HT1080 (cell line): ENCODE results near the gene PSG2. TPM values are rescaled to one million over a fixed set of nuclear protein-coding genes. Genes with fewer than 3 reads are reported as not detected.
"Not testable (repeated sequence)": the region's sequence is repeated elsewhere in the genome, so short reads cannot be mapped to it uniquely, and the experiment has no call there.

Experiments
- DNase-seq: peaks from one replicate; pipeline ENCODE4 v3.0.0-alpha.2; 2015; ENCODE audit warnings: low read depth
- polyA plus RNA-seq, 2 experiments: library from polyadenylated mRNA; depleted of rRNA; stranded (reverse); fragments of >200 nt; gene quantifications; 2 replicates each; pipeline ENCODE4 v1.2.3, GENCODE V29; 2015
- total RNA-seq: library from RNA; depleted of rRNA; stranded (reverse); fragments of >200 nt; shearing (Covaris generic); gene quantifications from 2 replicates; pipeline ENCODE4 v1.2.3, GENCODE V29; 2014; rRNA removed

PSG2 gene
- total RNA-seq: not detected in 2 replicates
- polyA plus RNA-seq (2015; cell fraction: cytosol; rRNA removed): not detected in 2 replicates
- 0.08 TPM in 1 of 2 replicates, not detected in the other for polyA plus RNA-seq (2015; cell fraction: nucleus; rRNA removed)

DNA sequence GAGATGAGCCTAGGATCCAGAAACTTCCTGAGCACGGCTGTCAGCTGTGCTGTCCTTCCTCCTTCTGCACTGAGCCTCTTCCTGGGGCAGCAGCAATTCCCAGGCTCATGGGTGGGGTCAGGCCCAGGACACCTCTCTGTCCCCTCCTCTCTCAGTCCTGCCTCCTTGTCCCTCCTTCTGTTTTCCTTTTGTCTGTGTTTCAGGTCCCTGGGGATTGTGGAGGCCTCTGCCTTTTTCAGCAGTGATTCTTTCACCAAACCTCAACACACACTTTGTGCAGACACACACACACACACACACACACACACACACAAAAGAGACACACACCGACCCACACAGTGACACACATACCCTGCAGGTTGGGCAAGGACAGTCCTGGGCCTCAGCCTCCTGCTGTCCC, at the start of gene PSG2:
TSS of gene PSG2 (minus strand) at position 101 of the 400 bp plus-strand sequence. CDS start 132 bp downstream, outside the sequence.
- not testable (repeated sequence) for DNase-seq

DNA sequence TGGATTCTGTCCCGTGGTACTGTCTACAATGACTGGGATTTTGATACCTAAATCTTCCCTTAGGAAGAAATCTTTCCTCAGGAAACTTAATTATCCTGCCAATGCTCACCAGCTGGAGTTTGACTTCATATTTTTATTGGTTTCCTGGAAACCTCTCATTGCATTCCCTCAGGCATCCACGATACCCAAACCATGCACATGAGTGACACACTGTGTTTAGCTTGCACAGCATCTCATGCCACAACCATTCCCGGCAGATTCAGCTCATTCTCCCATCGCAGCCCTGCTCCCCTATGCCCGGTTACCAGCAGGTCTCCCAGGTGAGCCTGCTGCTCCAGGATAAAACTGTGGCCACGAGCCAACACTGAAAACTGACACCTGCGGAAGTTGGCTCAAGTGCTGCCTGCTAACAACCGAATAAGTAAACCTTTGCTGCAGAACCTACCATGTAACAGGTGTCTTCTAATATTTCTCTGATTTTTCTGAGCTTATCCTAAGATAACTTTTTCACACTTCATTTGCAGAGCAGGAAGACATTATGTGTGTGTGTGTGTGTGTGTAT, 48.9 kb upstream of the PSG2 start:
- not testable (repeated sequence) for DNase-seq

DNA sequence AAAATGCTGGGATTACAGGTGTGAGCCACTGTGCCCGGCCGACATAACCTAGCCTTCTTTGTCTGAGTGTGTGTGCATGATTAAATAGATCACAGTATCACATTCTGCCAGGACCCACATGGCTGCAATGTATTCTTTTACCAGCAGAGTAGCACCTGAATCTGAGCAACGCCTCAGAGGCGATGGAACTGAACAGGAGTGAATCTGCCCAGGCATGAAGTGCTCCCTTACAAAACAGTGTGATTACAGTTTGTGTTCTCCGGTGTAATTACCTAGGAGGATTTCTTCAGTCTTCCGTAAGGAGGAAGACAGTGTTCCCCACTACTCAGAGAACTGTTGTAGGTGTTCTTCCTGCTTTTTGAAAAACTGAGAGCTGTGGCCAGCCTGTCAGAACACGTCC, 46.7 kb upstream of the PSG2 start:
- not testable (repeated sequence) for DNase-seq

DNA sequence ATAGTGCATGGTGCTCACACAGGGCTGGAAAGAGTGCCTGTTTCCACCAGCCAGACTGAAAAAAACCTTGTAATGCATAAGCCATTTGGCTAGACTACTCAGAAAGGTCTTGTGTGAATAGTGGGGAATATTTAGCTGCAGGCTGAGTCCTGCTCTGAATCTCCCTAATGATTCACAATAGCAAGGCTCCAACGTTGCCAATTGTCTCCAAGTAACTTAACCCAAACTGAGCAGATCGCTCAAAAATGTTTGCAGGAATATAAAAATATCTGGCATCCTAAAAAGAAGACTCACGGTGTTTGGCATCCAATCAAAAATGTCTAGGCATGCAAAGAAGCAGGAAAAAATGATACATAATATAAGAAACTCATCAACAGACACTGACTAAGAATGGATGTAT, 44.8 kb upstream of the PSG2 start:
- peak; percentile 74 for DNase-seq

DNA sequence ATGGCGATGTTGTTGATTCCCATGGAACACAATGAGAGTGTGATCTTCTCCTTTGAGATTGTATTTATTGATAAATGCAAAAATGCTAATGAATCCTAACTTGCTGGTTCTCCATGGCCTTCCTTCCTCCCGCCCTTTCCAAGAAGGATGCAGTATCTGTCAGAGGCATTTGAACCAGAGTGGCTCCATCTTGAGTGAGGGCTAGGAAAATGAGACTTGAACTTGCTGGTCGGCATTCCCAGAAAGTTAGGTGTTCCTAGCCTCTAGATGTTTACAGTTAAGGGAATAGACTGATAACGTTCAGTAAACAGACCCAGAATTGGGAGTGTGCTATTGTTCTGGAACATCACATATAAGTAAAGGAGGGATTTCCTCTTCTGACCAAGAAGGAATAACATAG, 44.2 kb upstream of the PSG2 start:
- DNase-seq: no peak

DNA sequence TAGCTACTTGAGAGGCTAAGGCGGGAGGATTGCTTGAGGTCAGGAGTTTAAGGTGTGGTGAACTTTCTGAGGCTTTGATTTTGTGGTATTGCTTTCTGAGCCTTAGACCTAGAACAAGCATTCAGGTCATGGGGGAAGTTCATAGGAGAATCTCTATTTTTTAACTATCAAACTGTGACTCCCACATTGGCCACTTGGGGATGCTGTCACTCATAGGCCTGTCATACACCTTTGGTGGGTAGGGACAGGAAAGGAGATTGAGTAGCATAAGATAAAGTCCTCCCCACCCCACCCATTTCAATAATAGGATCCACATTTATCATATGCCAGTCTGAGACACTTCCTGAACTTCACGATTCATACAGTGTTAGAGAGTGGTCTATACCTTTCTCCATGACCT, 41.9 kb upstream of the PSG2 start:
- DNase-seq: no peak

DNA sequence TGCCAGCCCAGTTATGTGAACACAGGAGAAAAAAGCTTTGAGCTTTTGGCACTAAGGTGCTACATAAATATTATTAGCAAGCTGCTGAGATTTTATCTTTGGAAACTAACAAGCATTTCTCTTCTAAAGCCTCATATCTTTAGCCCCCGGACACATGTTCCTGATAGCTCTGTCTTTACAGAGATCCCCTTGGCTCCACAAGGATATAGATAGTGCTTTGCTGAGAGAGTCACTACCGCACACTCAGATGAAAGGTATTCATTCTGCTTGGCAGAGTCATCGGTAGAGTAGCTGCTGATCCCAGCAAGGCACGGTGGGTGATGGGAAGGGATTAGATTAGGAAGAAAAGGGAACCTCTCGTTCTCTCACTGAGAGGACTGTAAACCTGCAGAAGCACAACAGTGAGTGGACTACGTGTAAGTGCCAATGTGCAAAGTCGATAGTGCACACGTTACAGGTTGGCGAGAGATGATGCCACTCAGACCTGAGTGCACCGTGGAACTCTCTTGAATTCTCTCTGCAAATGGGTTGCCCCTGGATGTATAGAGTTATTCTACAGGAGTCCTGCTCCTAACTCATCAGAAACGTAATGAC, 38.0 kb upstream of the PSG2 start:
- peak; percentile 91 for DNase-seq

DNA sequence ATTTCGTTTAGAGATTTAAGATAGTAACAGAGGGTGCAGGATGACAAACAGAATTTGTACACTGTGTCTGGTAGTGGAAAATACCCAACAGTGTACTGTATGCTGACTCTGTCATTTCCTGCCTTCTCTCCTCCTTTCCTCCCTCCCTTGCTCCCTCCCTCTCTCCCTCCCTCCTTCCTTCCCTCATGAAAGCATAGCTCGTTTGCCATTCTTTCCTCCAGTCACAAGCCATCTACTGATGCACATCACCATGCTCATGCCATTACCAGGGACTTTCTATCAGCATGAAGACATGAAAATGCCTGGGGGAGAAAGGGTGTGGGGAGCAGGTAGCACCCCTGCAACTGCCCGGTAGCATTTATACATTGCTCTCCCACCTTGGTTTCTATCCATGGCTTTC, 37.0 kb upstream of the PSG2 start:
- peak; percentile 63 for DNase-seq

DNA sequence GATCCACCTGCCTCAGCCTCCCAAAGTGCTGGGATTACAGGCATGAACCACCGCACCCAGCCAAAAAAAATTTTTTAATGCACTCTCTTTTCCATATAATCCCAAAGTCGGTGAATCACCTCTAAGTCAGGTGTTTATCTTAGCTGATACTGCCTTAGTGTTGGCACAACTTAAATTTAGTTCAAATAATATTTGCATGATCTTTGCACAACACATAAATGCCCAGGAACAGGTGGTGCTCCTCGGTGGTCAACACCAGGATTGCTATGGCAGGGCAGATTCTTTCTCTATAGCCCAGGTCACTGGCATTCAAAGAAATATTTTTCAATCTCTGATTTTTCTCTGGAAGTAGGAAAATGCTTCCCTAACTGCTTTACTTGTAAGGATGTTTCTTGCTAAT, 33.9 kb upstream of the PSG2 start:
- DNase-seq: not testable (repeated sequence)

DNA sequence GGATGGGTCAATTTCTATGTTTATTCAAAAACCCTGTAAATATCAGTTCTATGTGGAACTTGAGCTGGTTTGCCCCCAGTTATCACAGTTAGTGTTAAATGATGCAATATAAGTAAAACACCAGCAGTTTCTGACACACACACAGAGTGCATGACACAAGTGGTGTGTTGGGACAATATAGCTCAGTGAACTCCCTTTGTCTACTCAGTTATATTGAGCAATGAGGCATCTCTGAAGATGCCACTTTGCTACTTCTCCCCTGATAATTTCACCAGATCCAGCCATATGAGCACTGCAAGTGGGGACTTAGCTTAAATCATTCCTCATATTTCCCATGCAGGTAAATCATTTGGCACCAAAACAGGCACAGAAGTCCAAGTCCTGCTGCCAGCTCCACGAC, 33.0 kb upstream of the PSG2 start:
- not testable (repeated sequence) for DNase-seq

DNA sequence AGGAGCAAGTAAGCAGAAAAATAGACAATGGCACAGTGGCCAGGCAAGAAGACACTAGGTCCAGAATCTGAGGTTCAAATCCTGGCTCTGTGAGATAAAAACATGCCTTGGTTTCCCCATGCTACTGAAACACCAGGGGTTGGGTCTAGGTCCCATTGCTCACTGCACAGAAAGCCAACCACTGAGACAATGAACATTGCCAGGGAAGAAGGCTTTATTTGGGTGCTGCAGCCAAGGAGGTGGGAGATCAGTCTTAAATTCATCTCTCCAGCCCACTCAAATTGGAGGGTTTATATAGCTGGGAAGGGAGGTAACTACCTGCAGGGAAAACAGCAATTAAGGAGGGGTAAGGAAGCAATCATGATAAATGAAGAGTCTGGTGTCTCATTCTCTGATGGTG, 32.6 kb upstream of the PSG2 start:
- DNase-seq: not testable (repeated sequence)

DNA sequence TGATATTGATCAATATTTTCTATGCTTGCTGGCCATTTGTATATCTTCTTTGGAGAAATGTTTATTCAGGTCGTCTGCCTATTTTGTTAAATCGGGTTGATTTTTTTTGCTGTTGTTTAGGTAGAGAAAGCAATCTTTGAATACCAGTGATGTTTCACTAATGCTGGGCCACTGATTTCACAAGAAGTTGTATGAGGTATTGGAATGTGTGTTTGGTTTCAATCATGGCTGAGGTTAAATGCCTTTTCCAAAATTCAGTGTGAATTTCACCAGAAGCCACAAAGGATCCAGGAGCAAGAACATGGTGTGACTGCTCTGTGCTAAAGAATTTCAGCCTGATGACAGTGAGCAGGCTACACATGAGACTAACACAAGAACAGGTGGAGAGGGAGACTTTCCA, 32.1 kb upstream of the PSG2 start:
- not testable (repeated sequence) for DNase-seq

DNA sequence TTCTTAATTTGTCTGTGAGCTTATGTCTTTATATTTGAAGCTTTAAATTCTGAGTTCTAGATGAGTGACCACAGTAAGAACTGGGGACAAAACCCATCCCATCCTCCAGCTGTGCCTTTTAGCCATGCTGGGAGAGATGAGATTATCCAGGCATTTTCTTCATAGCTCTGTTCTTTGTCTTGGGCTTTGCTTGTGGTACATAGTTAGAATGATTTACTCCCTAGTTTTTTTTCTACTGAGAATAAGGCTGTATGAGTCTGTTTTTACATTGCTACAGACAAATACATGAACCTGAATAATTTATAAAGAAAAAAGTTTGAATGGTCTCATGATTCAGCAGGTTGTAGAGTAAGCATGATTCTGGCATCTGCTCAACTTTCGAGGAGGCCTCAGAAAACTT, 24.9 kb upstream of the PSG2 start:
- not testable (repeated sequence) for DNase-seq

DNA sequence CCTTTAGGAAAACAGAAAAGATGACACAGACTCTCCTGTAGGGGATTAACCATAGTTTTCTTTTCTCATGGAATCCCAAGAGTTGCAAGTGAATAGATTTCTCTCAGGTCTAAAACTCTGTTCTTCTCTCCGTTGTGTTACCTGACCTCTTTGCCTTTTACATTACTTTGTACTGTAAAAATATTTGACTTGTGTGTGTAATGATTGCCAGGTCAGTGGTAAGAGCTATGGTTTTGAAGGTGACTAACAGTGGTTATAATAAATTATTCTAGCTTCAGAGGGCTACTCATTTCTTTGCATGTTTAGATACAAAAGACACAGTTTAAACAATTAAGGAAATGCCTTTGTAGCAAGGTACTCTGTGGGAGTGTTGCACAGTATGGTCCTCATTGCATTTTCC, 23.0 kb upstream of the PSG2 start:
- DNase-seq: no peak

DNA sequence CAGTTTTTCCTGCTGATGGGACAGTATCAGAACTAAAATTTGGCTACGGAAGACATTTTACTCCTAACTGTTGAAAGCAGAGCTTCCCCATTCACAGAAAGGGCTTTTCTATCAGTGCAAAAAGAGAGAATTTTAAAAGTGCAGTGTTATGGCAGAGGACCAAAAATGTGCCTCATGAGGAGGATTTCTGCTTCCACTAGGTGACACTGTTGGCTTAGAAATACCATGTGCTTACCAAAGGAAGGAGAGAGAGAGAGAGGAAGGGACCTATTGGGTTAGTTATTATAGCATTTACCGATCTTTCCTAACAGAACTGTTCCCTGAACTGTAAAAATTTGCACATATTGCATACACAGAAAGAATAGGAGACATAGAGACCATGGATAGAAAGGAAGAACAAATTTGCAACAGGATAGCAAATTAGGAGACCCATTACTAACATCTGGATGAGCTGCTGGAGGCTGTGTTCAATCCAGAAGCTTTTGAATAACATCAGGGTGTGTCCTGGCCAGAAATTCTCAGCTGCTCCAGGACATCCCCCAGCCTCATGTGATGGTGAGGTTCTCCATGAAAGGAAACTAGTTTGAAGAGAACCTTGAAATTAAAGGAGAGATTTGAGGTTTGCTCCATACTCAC, 21.8 kb upstream of the PSG2 start:
- peak; percentile 74 for DNase-seq

DNA sequence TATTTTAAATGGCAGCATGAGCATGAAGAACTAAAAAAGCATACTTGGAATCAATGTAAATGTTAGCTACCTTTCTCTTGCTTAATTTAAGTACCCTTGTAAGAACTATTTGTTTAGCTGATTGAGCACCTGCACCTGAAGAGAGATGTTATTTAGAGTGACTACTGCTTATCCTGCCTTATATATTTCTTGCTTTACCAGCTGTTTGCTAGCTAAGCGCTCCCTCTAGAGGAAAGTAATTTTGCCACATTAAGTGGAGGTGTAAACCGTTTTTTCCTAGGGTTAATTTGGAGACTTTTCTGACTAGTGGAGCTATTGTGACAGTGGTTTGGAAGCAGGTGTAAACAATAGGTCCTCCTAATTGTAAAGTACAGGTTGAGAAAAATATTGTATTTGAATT, 19.4 kb upstream of the PSG2 start:
- peak; percentile 13 for DNase-seq

DNA sequence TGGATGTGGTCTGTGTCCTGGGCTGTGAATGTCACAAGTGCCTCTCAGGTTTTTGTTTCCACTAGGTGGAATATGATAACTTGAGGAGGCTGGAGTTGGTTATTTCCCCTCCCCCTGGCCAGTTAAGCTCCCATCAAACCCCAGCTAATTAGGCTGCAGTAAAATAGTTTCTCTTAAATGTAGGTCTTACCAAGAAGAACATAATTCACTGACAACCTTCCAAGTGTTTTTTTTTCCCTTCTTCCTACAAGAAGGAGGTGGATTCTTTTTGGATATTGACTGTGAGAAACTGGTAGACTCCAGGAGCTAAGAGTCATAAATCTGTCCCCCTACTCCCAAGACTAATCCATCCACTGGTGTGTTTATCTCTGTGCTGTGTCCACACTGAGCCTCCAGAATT, 15.9 kb upstream of the PSG2 start:
- not testable (repeated sequence) for DNase-seq

DNA sequence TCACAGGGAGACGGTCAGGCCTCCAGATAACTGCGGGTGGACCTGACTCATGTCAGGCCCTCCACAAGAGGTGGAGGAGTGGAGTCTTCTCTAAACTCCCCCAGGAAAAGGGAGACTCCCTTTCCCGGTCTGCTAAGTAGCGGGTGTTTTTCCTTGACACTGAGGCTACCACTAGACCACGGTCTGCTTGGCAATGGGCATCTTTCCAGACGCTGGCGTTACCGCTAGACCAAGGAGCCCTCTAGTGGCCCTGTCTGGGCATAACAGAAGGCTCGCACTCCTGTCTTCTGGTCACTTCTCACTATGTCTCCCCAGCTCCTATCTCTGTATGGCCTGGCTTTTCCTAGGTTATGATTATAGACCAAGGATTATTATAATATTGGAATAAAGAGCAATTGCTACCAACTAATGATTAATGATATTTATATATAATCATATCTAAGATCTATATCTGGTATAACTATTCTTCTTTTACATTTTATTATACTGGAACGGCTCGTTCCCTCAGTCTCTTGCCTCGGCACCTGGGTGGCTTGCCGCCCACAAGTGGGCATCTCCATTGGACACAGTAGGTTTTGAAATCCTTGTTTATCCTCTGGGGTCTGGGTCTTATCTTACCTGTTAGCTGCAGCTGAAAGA, 5.3 kb upstream of the PSG2 start:
- DNase-seq: peak; percentile 57

DNA sequence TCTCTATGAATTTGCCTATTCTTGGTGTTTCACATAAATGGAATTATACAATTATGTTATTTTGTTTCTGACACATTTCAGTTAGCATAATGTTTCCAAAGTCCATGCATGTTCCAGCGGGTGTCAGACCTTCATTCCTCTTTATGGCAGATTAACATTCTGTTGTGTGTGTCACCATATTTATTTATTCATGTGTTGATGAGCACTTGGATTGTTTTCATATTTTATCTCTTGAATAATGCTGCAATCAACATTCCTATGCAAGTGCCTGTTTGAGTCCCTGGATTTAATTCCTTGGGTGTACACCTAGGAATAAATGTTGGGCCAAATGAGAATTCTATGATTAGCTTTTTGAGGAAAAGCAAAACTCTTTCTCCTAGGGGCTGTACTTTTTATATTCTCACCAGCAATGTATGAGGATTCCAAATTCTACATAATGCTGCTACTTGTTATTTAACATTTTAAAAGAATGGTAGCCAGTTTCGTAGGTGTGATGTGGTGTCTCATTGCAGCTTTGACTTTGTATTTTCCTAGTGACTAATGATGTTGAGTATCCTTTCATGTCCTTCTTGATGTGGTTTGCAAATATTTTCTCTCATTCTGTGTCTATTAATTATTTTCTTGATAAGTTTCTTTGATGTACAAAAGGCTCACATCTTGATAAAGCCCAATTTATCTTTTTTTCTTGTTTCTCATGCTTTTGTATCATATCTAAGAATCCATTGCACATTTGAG, 3.5 kb upstream of the PSG2 start:
- not testable (repeated sequence) for DNase-seq

DNA sequence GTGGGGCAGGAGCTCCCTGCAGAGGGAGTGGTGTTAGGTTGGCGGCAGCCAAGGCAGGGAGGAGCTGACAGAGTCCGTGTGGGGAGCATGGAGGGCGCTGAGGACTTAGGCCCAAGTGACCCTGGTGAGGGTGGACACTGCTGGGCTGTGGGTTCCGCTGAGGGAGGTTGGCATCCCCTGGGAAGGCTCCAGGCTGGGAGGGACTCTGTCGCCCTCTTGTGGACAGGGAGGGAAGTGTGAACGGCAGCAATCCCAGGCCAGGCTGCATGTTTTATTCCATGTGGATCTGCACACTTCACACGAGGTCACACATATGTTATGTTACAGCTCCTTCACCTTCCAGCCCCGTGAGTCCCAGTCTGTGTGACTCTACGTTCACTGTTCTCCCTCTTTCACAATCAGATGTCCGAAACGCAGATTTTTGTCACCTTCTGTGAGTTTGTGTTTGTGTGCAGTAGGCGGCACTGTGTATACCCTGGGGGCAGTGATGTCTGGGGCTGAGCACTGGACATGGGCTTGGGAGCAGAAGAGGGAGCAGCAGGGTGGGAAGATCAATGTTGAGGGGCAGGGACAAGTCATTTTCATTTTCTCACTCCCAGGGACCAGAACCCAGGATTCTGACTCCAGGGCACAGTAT, 1.8 kb upstream of the PSG2 start:
- DNase-seq: peak; percentile 21

DNA sequence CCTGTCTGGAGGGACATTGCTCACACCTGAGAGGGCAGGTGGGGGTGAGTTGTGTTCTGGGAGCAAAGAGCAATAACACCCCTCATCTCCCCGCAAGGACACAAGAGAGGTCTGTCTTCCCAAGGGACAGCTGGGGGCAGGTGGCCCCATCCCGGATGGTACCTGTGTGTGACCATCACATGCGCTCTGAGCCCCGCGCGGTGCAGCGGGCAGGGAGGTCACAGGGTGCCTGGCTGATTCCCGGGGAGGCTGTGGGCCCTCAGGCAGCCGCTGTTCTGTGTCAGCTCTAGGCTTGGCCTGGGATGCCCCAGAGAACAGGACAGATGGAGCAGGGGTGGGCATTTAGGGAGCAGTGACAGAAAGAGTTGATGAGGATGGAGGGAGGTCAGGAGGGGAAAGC, 1.2 kb upstream of the PSG2 start:
- not testable (repeated sequence) for DNase-seq
